ENCODE data around the gene PCID2. TPM values are rescaled to one million over a fixed set of nuclear protein-coding genes. Genes with fewer than 3 reads are reported as not detected.

PCID2 gene
- polyA plus RNA-seq, 1 of the 3 experiments (the other 2 are of a cell fraction), result 69.8 TPM

- peaks cover 0 to 7% of the 10 kb centered on the region in 2 experiments; a peak in 2 of 4 replicates for H3K4me1 ChIP-seq (ENCODE audit: control insufficient read depth in 1 of 2, insufficient read depth in 2 of 2, low read depth in 1 of 2, low read length in 1 of 2)
- no peaks in the 10 kb centered on the region for H3K9me2 ChIP-seq
- DNase-seq, result no peak
- H3K9ac ChIP-seq, result no peak overlapping the region
- H3K36me3 ChIP-seq (replicated peaks in 1 of 2; ENCODE audit: control insufficient read depth in 1 of 2, insufficient read depth in 2 of 2, low read length in 1 of 2), result peaks cover 35 to 67% of the 10 kb centered on the region in 2 experiments
- H3K27ac ChIP-seq (ENCODE audit: low read depth in 2 of 2, low read length in 1 of 2), result no peak overlapping the region
- peaks cover 17% of the 10 kb centered on the region for H3K79me2 ChIP-seq (ENCODE audit: insufficient read depth)
- H3F3A ChIP-seq (replicated peaks; ENCODE audit: insufficient read depth), result peaks cover 23% of the 10 kb centered on the region
- H2AFZ ChIP-seq (ENCODE audit: low read depth), result no peak overlapping the region
- ChIA-PET POLR2A (no interaction called here), CTCF (interaction anchor here (1.3 kb wide), 1 partner anchor 9 kb away, joined by 3 read pairs; no protein-coding TSS in a partner anchor)
- 92% methylated on average over 4 of the region's 4 CpGs for WGBS (ENCODE audit: low lambda C conversion rate)
- no peaks in the 10 kb centered on the region for H4K20me1 ChIP-seq (ENCODE audit: insufficient read depth)
- no peak overlapping the region for H3K4me3 ChIP-seq (ENCODE audit: low read depth in 2 of 2, low read length in 1 of 2)
- H3K9me3 ChIP-seq, result no peaks in the 10 kb centered on the region
- H3K4me2 ChIP-seq, result no peak overlapping the region
- TF ChIP-seq RFX5 (IDR thresholded peaks at IDR 0.05; ENCODE audit: low read length) (no peak), CTCF (IDR thresholded peaks at IDR 0.05) (no peak), ELF1 (IDR thresholded peaks at IDR 0.05) (no peak), TCF12 (IDR thresholded peaks at IDR 0.05) (no peak), ZBTB33 (IDR thresholded peaks at IDR 0.05; ENCODE audit: borderline replicate concordance, low read depth) (no peak), TAF1 (IDR thresholded peaks at IDR 0.05; ENCODE audit: borderline replicate concordance, low read depth, low read length) (no peak), GATA2 (CRISPR knock-in tag; IDR thresholded peaks at IDR 0.05) (no peak), RAD21 (IDR thresholded peaks at IDR 0.05; ENCODE audit: low read length) (no peak), IRF3 (IDR thresholded peaks at IDR 0.05; ENCODE audit: low read depth, low read length) (no peak), PBX3 (IDR thresholded peaks at IDR 0.05) (no peak), USF2 (IDR thresholded peaks at IDR 0.05; ENCODE audit: borderline replicate concordance, low read depth, low read length) (no peak)
- no peaks in the 10 kb centered on the region for H3K27me3 ChIP-seq (ENCODE audit: insufficient read depth)
Measured at GRCh38 chr13:113190181-113190580, 18.3 kb downstream of the PCID2 start.

All from SK-N-SH (cell line).